HCT116 (cell line): Measurements from ENCODE around the gene RLN3. TPM values are rescaled to one million over a fixed set of nuclear protein-coding genes. Genes with fewer than 3 reads are reported as not detected.

Experiments used
- ATAC-seq: fragments of 200-7000 bp; cut with Tn5 transposase; 2 replicates; pipeline ENCODE4 v1.9.1; 2020; ENCODE audit warnings: mild to moderate bottlenecking, moderate library complexity
- BruUV-seq: library from RNA; stranded (reverse); fragments of 400-500 nt; replicated peaks from 2 replicates; lab custom pipeline; 2021; lab: Mats Ljungman, UMichigan
- CTCF ChIA-PET: fragments of 300-600 bp; sonication (Branson Sonifier 250); formaldehyde crosslinking; loops from one replicate; lab custom pipeline; 2021; ENCODE audit warnings: antibody characterized with exemption; lab: Charles Lee
- POLR2A ChIA-PET: fragments of 300-600, 350-600 bp; sonication (Branson Sonifier 250); formaldehyde crosslinking; loops from one replicate; lab custom pipeline; 2021; ENCODE audit warnings: antibody characterized with exemption; lab: Charles Lee
- RAD21 ChIA-PET, 2 experiments: fragments of 300-600 bp; sonication (Branson Sonifier 250); formaldehyde crosslinking; loops; one replicate each; lab custom pipeline; 2023; ENCODE audit warnings: low total read pairs in 2 of 2; ENCODE audit not compliant: uncharacterized antibody in 2 of 2, unreplicated experiment in 2 of 2, low non-redundant PET in 1 of 2; lab: Charles Lee
- DNase-seq: peaks from one replicate; pipeline ENCODE4 v3.0.0-alpha.2; 2010; ENCODE audit warnings: low read depth, low spot score
- H2AFZ ChIP-seq: fragments of 200-600 bp; shearing (Covaris generic), sonication (generic); 2 replicates; pipeline ENCODE4 v1.6.1; 2017; ENCODE audit warnings: low read depth, mixed run types, mixed read lengths, antibody characterized with exemption, low read length; ENCODE audit not compliant: poor library complexity, severe bottlenecking
- H3K27ac ChIP-seq: 2 replicates; pipeline ENCODE4 v1.5.1; 2012; ENCODE audit warnings: low read depth, low read length
- H3K27me3 ChIP-seq: fragments of 200-600 bp; sonication (generic); 2 replicates; pipeline ENCODE4 v1.6.1; 2016; ENCODE audit warnings: mixed run types, low read length, mixed read lengths; ENCODE audit not compliant: insufficient read depth
- H3K36me3 ChIP-seq, 2 experiments: fragments of 200-500 bp in 1 of 2; fragments of 200-600 bp in 1 of 2; sonication (Bioruptor generic) in 1 of 2; sonication (generic) in 1 of 2; 2 replicates each; pipeline versions ENCODE4 v1.5.1 to v1.6.1; 2014 to 2016; ENCODE audit warnings: low read length in 2 of 2, inconsistent platforms in 1 of 2, mixed read lengths in 1 of 2, mixed run types in 1 of 2; ENCODE audit not compliant: insufficient read depth in 2 of 2, control insufficient read depth in 1 of 2
- H3K4me1 ChIP-seq, 2 experiments: fragments of 200-600 bp in 1 of 2; sonication (generic) in 1 of 2; 2 replicates each; pipeline versions ENCODE4 v1.5.1 to v1.6.1; 2012 to 2017; ENCODE audit warnings: low read length in 2 of 2, inconsistent platforms in 1 of 2, mild to moderate bottlenecking in 1 of 2, mixed read lengths in 1 of 2, mixed run types in 1 of 2, moderate library complexity in 1 of 2; ENCODE audit not compliant: insufficient read depth in 2 of 2, control insufficient read depth in 1 of 2
- H3K4me2 ChIP-seq: fragments of 200-600 bp; sonication (generic); 2 replicates; pipeline ENCODE4 v1.6.1; 2017; ENCODE audit warnings: mixed run types, low read length, mixed read lengths
- H3K4me3 ChIP-seq, 2 experiments: fragments of 200-600 bp in 1 of 2; sonication (generic) in 1 of 2; replicated peaks in 1 of 2; 2 replicates each; pipeline ENCODE4 v1.5.1; 2011 to 2016; ENCODE audit warnings: low read length in 2 of 2, control low read depth in 1 of 2, low read depth in 1 of 2, mild to moderate bottlenecking in 1 of 2, mixed read lengths in 1 of 2, mixed run types in 1 of 2
- H3K79me2 ChIP-seq: fragments of 200-600 bp; sonication (generic); 2 replicates; pipeline ENCODE4 v1.6.1; 2017; ENCODE audit warnings: mild to moderate bottlenecking, mixed run types, low read length, moderate library complexity, mixed read lengths; ENCODE audit not compliant: insufficient read depth
- H3K9ac ChIP-seq: fragments of 200-600 bp; sonication (generic); 2 replicates; pipeline ENCODE4 v1.6.1; 2016; ENCODE audit warnings: low read length, mixed read lengths
- H3K9me2 ChIP-seq: fragments of 200-600 bp; sonication (generic), shearing (Covaris generic); 2 replicates; pipeline ENCODE4 v1.6.1; 2017; ENCODE audit warnings: mixed run types, mild to moderate bottlenecking, moderate library complexity; ENCODE audit not compliant: insufficient read depth
- H3K9me3 ChIP-seq, 2 experiments: fragments of 200-500 bp in 1 of 2; fragments of 200-600 bp in 1 of 2; sonication (Bioruptor generic) in 1 of 2; sonication (generic) in 1 of 2; 2 replicates each; pipeline ENCODE4 v1.6.1; 2014 to 2017; ENCODE audit warnings: low read length in 2 of 2, mixed read lengths in 2 of 2, inconsistent platforms in 1 of 2, low read depth in 1 of 2, mild to moderate bottlenecking in 1 of 2, mixed run types in 1 of 2, moderate library complexity in 1 of 2; ENCODE audit not compliant: control insufficient read depth in 1 of 2, insufficient read depth in 1 of 2
- H4K20me1 ChIP-seq: fragments of 200-600 bp; sonication (generic), shearing (Covaris generic); 2 replicates; pipeline ENCODE4 v1.6.1; 2017; ENCODE audit warnings: mixed run types, mild to moderate bottlenecking, moderate library complexity; ENCODE audit not compliant: insufficient read depth
- ATF3 ChIP-seq: IDR thresholded peaks from 2 replicates; pipeline ENCODE4 v1.6.1; 2012
- CBX3 ChIP-seq: IDR thresholded peaks from 2 replicates; pipeline ENCODE4 v1.6.1; 2012; ENCODE audit warnings: low read depth
- CEBPB ChIP-seq: IDR thresholded peaks from 2 replicates; pipeline ENCODE4 v1.6.1; 2012; ENCODE audit warnings: low read depth
- CTCF ChIP-seq, 3 experiments: fragments of 200-600 bp in 1 of 3; sonication (generic) in 1 of 3; IDR thresholded peaks in 2 of 3; conservative IDR thresholded peaks in 1 of 3; 2 replicates each; pipeline ENCODE4 v1.5.1; 2012 to 2017; ENCODE audit warnings: low read depth in 2 of 3, low read length in 2 of 3, antibody characterized with exemption in 1 of 3, borderline replicate concordance in 1 of 3, control low read depth in 1 of 3, mild to moderate bottlenecking in 1 of 3, mixed read lengths in 1 of 3, mixed run types in 1 of 3, moderate library complexity in 1 of 3; ENCODE audit not compliant: insufficient read depth in 1 of 3
- EGR1 ChIP-seq: IDR thresholded peaks from 2 replicates; pipeline ENCODE4 v1.6.1; 2012; ENCODE audit warnings: low read depth
- ELF1 ChIP-seq: IDR thresholded peaks from 2 replicates; pipeline ENCODE4 v1.6.1; 2012; ENCODE audit warnings: low read depth, borderline replicate concordance
- FOSL1 ChIP-seq: IDR thresholded peaks from 2 replicates; pipeline ENCODE4 v1.6.1; 2012; ENCODE audit warnings: low read depth
- JUND ChIP-seq: IDR thresholded peaks from 2 replicates; pipeline ENCODE4 v1.6.1; 2012
- POLR2A ChIP-seq: IDR thresholded peaks from 2 replicates; pipeline ENCODE4 v1.7.0; 2011; ENCODE audit warnings: borderline replicate concordance; ENCODE audit not compliant: insufficient read depth, insufficient read length; ENCODE audit errors: extremely low read depth
- POLR2AphosphoS5 ChIP-seq: IDR thresholded peaks from 2 replicates; pipeline ENCODE4 v1.6.1; 2011; ENCODE audit warnings: mild to moderate bottlenecking, low read depth, low read length, moderate library complexity
- SIN3A ChIP-seq: IDR thresholded peaks from 2 replicates; pipeline ENCODE4 v1.6.1; 2012; ENCODE audit warnings: low read depth
- SRF ChIP-seq: IDR thresholded peaks from 2 replicates; pipeline ENCODE4 v1.6.1; 2012; ENCODE audit warnings: low read depth
- TCF7L2 ChIP-seq: IDR thresholded peaks from 2 replicates; pipeline ENCODE4 v1.7.0; 2011; ENCODE audit warnings: borderline replicate concordance, inconsistent platforms; ENCODE audit not compliant: insufficient read depth, insufficient read length; ENCODE audit errors: extremely low read depth
- YY1 ChIP-seq: IDR thresholded peaks from 2 replicates; pipeline ENCODE4 v1.6.1; 2011; ENCODE audit warnings: low read length, low read depth, moderate library complexity, mild to moderate bottlenecking; ENCODE audit not compliant: insufficient replicate concordance; ENCODE audit errors: extremely low read depth
- ZBTB33 ChIP-seq: IDR thresholded peaks from 2 replicates; pipeline ENCODE4 v1.6.1; 2011; ENCODE audit warnings: mild to moderate bottlenecking, low read length, moderate library complexity; ENCODE audit not compliant: insufficient replicate concordance; ENCODE audit errors: extremely low read depth
- ZNF274 ChIP-seq: fragments of 200-500 bp; sonication (Bioruptor generic); IDR thresholded peaks from 2 replicates; pipeline ENCODE4 v1.6.1; 2014; ENCODE audit warnings: mild to moderate bottlenecking, low read depth, low read length, inconsistent platforms
- intact Hi-C: fragments of 100-400 bp; cut with micrococcal nuclease; formaldehyde crosslinking; loops from 2 replicates; pipeline ENCODE4 v1.10.0; 2022
- total RNA-seq: library from RNA; stranded (reverse); gene quantifications from one replicate; pipeline ENCODE4 v1.2.1, GENCODE V29; 2021; ENCODE audit not compliant: unreplicated experiment
- TF ChIP-seq, protein P1 (sequence below): IDR thresholded peaks from 2 replicates; pipeline ENCODE4 v1.6.1; 2012; ENCODE audit warnings: low read depth
- TF ChIP-seq, protein P2 (sequence below): IDR thresholded peaks from 2 replicates; pipeline ENCODE4 v1.6.1; 2012

Gene RLN3
- total RNA-seq, 1 experiment from 2014 or later: not detected

DNA sequence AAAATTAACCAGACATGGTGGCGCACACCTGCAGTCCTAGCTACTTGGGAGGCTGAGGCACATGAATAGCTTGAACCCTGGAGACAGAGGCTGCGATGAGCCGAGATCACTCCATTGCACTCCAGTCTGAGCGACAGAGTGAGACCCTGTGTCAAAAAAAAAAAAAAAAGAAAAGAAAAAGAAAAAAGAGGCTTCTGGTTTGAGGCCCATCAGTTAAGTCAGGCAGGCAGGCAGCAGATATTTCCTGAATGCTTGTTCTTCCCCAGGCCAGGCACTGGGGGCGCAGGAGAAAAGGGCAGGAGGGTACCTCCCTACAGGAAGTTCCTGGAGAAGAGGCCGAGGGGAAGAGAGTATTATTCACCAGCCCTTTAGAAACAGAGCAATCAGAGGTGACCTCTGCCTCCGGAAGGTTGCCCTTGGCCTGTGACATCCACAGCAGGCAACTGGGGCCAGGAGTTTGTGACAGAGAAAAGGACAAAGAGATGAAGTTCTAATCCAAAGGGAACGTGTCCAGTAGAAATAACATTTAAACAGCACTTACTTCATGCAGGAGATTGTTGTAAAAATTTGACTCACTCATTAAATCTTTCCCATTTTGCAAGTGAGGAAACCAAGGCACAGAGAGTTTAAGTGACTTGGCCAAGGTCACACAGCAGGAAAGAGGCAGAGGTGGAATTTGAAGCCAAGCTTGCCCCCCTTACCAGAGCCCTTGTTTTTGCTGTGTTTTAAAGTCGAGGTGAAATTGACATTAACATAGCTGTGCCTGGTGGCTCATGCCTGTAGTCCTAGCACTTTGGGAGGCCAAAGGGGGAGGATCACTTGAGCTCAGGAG lies 4.3 kb upstream of the RLN3 start:
- POLR2A ChIA-PET: no interaction called here
- Histone ChIP-seq H3K36me3 (no peaks in the 10 kb centered on the region; a peak in 1 of 4 replicates), H3K4me3 (no peak overlapping the region), H3K4me1 (peaks cover 7 to 35% of the 10 kb centered on the region in 2 experiments; a peak in 3 of 4 replicates), H3K9me2 (no peaks in the 10 kb centered on the region), H3K9ac (no peak overlapping the region), H2AFZ (no peak overlapping the region), H3K27ac (peak overlapping the region; percentile 21; the same call in 1 of the 2 replicates), H4K20me1 (no peaks in the 10 kb centered on the region), H3K27me3 (no peaks in the 10 kb centered on the region), H3K9me3 (no peaks in the 10 kb centered on the region), H3K79me2 (no peaks in the 10 kb centered on the region), H3K4me2 (peak overlapping the region; percentile 29; the same call in 1 of the 2 replicates)
- no peak for DNase-seq
- ATAC-seq: peak; percentile 92
- intact Hi-C loops: no loop called here
- CTCF ChIA-PET: no interaction called here
- RAD21 ChIA-PET: no interaction called here
- no TSS peak for BruUV-seq
- TF ChIP-seq POLR2AphosphoS5 (no peak), FOSL1 (no peak), TCF7L2 (no peak), ATF3 (no peak), CBX3 (0 out of 2 replicates have a peak, but pooled peaks have one; percentile 8), CTCF (IDR thresholded peaks at IDR 0.05 in 2 of 3, conservative IDR thresholded peaks at IDR 0.05 in 1 of 3; ENCODE audit: borderline replicate concordance in 1 of 3, insufficient read depth in 1 of 3, low read depth in 2 of 3, low read length in 2 of 3) (peak; percentile 24 to 75 (median 72); a peak in 4 of 6 replicates), JUND (no peak), ZBTB33 (no peak), SRF (no peak), EGR1 (no peak), POLR2A (peak; percentile 20), SIN3A (no peak), YY1 (no peak), ELF1 (no peak), CEBPB (no peak), ZNF274 (no peak)
- TF ChIP-seq, protein P1, sequence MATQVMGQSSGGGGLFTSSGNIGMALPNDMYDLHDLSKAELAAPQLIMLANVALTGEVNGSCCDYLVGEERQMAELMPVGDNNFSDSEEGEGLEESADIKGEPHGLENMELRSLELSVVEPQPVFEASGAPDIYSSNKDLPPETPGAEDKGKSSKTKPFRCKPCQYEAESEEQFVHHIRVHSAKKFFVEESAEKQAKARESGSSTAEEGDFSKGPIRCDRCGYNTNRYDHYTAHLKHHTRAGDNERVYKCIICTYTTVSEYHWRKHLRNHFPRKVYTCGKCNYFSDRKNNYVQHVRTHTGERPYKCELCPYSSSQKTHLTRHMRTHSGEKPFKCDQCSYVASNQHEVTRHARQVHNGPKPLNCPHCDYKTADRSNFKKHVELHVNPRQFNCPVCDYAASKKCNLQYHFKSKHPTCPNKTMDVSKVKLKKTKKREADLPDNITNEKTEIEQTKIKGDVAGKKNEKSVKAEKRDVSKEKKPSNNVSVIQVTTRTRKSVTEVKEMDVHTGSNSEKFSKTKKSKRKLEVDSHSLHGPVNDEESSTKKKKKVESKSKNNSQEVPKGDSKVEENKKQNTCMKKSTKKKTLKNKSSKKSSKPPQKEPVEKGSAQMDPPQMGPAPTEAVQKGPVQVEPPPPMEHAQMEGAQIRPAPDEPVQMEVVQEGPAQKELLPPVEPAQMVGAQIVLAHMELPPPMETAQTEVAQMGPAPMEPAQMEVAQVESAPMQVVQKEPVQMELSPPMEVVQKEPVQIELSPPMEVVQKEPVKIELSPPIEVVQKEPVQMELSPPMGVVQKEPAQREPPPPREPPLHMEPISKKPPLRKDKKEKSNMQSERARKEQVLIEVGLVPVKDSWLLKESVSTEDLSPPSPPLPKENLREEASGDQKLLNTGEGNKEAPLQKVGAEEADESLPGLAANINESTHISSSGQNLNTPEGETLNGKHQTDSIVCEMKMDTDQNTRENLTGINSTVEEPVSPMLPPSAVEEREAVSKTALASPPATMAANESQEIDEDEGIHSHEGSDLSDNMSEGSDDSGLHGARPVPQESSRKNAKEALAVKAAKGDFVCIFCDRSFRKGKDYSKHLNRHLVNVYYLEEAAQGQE: no peak
- TF ChIP-seq, protein P2, sequence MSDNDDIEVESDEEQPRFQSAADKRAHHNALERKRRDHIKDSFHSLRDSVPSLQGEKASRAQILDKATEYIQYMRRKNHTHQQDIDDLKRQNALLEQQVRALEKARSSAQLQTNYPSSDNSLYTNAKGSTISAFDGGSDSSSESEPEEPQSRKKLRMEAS: no peak
